GM08714 (cell line): ENCODE results near the gene STX8.
"Not testable (repeated sequence)": the region's sequence is repeated elsewhere in the genome, so short reads cannot be mapped to it uniquely, and the experiment has no call there.

Experiments
- H3K4me3 ChIP-seq: fragments of 200-500 bp; sonication (Bioruptor generic); 2 replicates; pipeline ENCODE4 v1.5.1; 2014; ENCODE audit warnings: mild to moderate bottlenecking, low read length, inconsistent platforms
- ZNF274 ChIP-seq: IDR thresholded peaks from 2 replicates; pipeline ENCODE4 v1.6.1; 2012; ENCODE audit warnings: mild to moderate bottlenecking, low read depth, low read length

STX8 gene

GRCh38 chr17:9568957-9569588 lies 6.5 kb downstream of the STX8 start:
- no peak for TF ChIP-seq ZNF274
- H3K4me3 ChIP-seq = no peak overlapping the region

GRCh38 chr17:9568004-9568403 lies 7.6 kb downstream of the STX8 start:
- no peak overlapping the region for H3K4me3 ChIP-seq
- no peak for TF ChIP-seq ZNF274

GRCh38 chr17:9566739-9567138 lies 8.9 kb downstream of the STX8 start:
- H3K4me3 ChIP-seq = not testable (repeated sequence)

- H3K4me3 ChIP-seq = no peak overlapping the region
- no peak for TF ChIP-seq ZNF274
These were observed 9.6 kb downstream of the STX8 start for GRCh38 chr17:9566067-9566466.

GRCh38 chr17:9564104-9564503 lies 11.5 kb downstream of the STX8 start:
- no peak for TF ChIP-seq ZNF274
- no peak overlapping the region for H3K4me3 ChIP-seq

GRCh38 chr17:9557857-9558256 lies 17.8 kb downstream of the STX8 start:
- no peak for TF ChIP-seq ZNF274
- no peak overlapping the region for H3K4me3 ChIP-seq

DNA sequence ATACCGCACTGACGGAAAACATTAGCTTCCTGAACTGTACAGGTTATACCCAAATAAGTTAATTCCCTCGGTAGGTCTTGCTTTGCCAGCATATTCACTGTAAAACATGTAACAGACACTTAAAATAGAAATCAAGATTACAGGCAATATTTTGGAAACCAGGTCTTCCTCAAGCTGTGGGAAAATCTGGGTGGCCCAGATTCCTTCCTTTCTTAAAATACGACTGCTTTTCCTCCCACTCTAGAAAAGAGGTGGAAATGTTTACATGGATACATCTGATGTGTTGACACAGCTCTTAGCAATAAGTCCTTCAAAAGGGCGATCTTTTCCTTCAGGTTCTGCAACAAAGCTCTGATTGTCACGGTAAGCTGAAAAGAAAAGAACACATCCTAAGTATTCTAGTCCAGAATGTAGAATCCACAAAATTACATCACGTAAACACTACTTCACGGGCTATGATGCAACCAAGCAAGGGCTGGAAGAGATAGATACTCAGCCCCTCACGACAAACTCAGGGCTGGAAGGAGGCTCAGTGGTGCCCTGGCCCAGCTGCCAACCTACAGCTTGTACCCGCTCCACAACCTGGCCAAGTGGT lies 18.4 kb downstream of the STX8 start:
- no peak for TF ChIP-seq ZNF274
- H3K4me3 ChIP-seq = no peak overlapping the region

DNA sequence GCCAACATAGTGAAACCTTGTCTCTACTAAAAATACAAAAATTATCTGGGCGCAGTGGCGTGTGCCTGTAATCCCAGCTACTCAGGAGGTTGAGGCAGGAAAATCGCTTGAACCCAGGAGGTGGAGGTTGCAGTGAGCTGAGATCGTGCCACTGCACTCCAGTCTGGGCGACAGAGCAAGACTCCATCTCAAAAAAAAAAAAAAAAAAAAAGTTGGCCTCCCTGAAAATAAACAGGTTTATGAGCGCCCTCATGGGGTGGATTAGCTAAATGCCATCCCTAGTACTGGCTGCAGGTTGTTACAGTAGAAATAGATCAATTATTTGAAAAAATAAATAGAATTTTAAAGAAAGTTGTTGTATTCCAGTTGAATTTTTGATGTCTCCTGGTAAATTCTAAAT lies 20.9 kb downstream of the STX8 start:
- not testable (repeated sequence) for H3K4me3 ChIP-seq

DNA sequence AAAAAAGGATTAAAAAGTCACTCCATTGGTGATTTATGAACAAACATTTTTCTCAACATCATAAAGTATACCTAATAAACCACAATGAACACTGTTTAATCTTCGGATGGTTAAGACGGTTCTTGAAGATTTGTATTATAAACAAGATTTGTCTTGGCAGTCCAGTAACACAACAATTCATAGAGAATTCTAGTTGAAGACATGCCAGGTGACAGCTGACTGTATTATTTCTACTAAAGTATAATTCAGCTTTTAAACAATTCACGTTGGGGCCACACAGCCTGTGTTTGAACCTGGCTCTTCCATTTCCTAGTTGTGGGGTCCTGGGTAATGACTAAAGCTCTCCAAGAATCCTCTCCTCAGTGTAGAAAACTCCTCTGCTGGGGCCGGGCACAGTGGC lies 22.0 kb downstream of the STX8 start:
- TF ChIP-seq ZNF274 = no peak
- H3K4me3 ChIP-seq = no peak overlapping the region

GRCh38 chr17:9553181-9553580 lies 22.4 kb downstream of the STX8 start:
- no peak overlapping the region for H3K4me3 ChIP-seq
- no peak for TF ChIP-seq ZNF274

DNA sequence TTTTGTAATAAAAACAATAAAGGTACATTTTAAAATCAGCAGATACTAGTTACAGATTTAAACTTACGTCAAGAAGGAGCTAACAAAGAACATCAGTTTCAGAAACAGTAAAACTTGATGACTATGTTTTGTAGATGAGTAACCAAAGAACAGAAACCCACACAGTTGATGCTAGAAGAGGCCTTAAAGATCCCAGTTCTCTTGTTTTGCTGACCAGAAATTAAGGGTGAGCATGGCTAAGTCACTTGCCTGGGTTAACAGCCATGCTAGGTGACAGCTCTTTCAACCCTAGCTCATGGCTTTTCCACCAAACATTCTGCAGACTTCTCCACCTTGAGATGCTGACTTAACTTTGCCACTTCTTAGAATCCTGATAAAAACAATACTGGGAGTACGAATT lies 26.4 kb downstream of the STX8 start:
- H3K4me3 ChIP-seq = no peak overlapping the region
- no peak for TF ChIP-seq ZNF274

DNA sequence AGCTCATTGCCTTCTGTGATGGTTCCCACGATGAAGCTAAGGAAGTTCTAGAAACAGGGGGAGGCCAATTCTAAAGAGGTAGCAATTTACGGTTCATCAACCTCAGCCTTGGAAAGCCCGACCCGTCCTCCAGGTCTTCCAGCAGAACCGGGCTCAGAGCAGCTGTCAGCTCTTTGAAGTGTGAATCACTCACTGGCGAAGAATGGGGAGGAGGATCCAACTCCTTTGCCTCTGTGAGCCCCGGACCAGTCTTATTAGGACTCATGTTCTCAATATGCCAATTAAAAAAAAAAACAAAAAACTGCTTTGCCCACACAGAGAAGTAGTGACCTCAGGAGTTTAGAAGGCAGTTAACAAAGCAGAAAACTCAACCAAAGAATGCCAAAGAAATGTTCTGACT lies 31.4 kb downstream of the STX8 start:
- no peak for TF ChIP-seq ZNF274
- H3K4me3 ChIP-seq = no peak overlapping the region

- no peak overlapping the region for H3K4me3 ChIP-seq
- no peak for TF ChIP-seq ZNF274
These were observed 33.9 kb downstream of the STX8 start for GRCh38 chr17:9541718-9542117.

GRCh38 chr17:9538626-9539025 lies 37.0 kb downstream of the STX8 start:
- no peak overlapping the region for H3K4me3 ChIP-seq
- TF ChIP-seq ZNF274 = no peak

DNA sequence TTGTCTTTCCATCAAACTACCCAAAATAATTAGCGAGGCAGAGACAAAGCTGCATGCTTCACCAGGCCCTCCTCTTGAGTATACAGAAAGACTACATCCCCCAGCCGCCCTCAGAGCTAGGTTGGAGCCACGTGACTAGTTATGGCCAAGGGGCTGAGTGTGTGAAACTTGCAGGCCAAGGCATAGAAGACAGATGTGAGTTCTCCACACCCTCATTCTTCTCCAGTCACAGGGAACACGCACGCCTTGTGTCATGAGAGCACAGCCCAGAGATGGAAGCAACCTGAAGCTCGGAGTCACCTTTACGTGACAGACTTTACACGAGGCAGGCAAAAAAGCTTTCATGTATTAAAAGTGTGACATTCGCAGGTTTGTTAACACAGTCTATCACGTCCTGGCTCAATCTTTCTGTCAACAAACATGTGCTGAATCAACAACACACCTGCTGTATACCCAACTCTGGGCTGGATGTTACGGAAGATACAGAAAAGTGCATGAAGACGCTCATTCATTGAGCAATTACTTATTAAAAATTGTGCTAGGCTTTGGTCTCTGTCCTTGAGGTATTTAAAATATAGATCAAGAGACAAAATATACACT lies 38.3 kb downstream of the STX8 start:
- TF ChIP-seq ZNF274 = no peak
- H3K4me3 ChIP-seq = no peak overlapping the region

- TF ChIP-seq ZNF274 = no peak
- H3K4me3 ChIP-seq = no peak overlapping the region
These were observed 39.6 kb downstream of the STX8 start for GRCh38 chr17:9536061-9536460.
